H9 (cell line): ENCODE measurements around the gene ZNF544. TPM values are rescaled to one million over a fixed set of nuclear protein-coding genes. Genes with fewer than 3 reads are reported as not detected.
"Not testable (repeated sequence)": the region's sequence is repeated elsewhere in the genome, so short reads cannot be mapped to it uniquely, and the experiment has no call there.

Experiments
- DNase-seq: peaks from one replicate; pipeline ENCODE4 v3.0.0-alpha.2; 2017
- H2AFZ ChIP-seq: one replicate; pipeline ENCODE4 v1.6.1; 2013; ENCODE audit warnings: mild to moderate bottlenecking, low read length, control low read depth, moderate library complexity
- H2AK5ac ChIP-seq: 2 replicates; pipeline ENCODE4 v1.6.1; 2013; ENCODE audit warnings: low read length, control low read depth, mixed read lengths; ENCODE audit not compliant: insufficient read length
- H2BK120ac ChIP-seq: one replicate; pipeline ENCODE4 v1.6.1; 2013; ENCODE audit warnings: low read depth, mild to moderate bottlenecking, low read length, control low read depth, inconsistent platforms; ENCODE audit not compliant: poor library complexity, severe bottlenecking
- H2BK12ac ChIP-seq: 2 replicates; pipeline ENCODE4 v1.6.1; 2013; ENCODE audit warnings: low read length, control low read depth, mixed read lengths, low read depth; ENCODE audit not compliant: insufficient read length
- H2BK15ac ChIP-seq: 2 replicates; pipeline ENCODE4 v1.6.1; 2013; ENCODE audit warnings: low read depth, low read length, control low read depth
- H2BK20ac ChIP-seq: one replicate; pipeline ENCODE4 v1.6.1; 2013; ENCODE audit warnings: low read depth, mild to moderate bottlenecking, low read length, control low read depth, inconsistent platforms; ENCODE audit not compliant: poor library complexity, severe bottlenecking
- H2BK5ac ChIP-seq: 2 replicates; pipeline ENCODE4 v1.6.1; 2013; ENCODE audit warnings: low read length, control low read depth, mixed read lengths; ENCODE audit not compliant: insufficient read length
- H3K14ac ChIP-seq: 2 replicates; pipeline ENCODE4 v1.6.1; 2013; ENCODE audit warnings: low read length, control low read depth; ENCODE audit not compliant: insufficient read depth
- H3K18ac ChIP-seq: 2 replicates; pipeline ENCODE4 v1.6.1; 2013; ENCODE audit warnings: low read depth, mild to moderate bottlenecking, mixed read lengths, low read length, control low read depth; ENCODE audit not compliant: insufficient read length
- H3K23ac ChIP-seq: 2 replicates; pipeline ENCODE4 v1.6.1; 2013; ENCODE audit warnings: low read length, control low read depth, mixed read lengths, low read depth; ENCODE audit not compliant: insufficient read length
- H3K23me2 ChIP-seq: 2 replicates; pipeline ENCODE4 v1.6.1; 2013; ENCODE audit warnings: low read depth, mild to moderate bottlenecking, mixed read lengths, low read length, control low read depth; ENCODE audit not compliant: insufficient read length, poor library complexity, severe bottlenecking
- H3K27ac ChIP-seq: 2 replicates; pipeline ENCODE4 v1.5.1; 2013; ENCODE audit warnings: low read length, control low read depth, mixed read lengths, low read depth; ENCODE audit not compliant: insufficient read length
- H3K27me3 ChIP-seq: 2 replicates; pipeline ENCODE4 v1.6.1; 2013; ENCODE audit warnings: low read length, control low read depth, inconsistent platforms; ENCODE audit not compliant: insufficient read depth
- H3K4ac ChIP-seq: 2 replicates; pipeline ENCODE4 v1.6.1; 2013; ENCODE audit warnings: low read depth, mild to moderate bottlenecking, control low read depth, inconsistent platforms, low read length, moderate library complexity
- H3K4me1 ChIP-seq: 2 replicates; pipeline ENCODE4 v1.6.1; 2013; ENCODE audit warnings: low read length, control low read depth, inconsistent platforms; ENCODE audit not compliant: insufficient read depth
- H3K4me2 ChIP-seq: 2 replicates; pipeline ENCODE4 v1.6.1; 2013; ENCODE audit warnings: low read length, control low read depth, mixed read lengths; ENCODE audit not compliant: insufficient read length, insufficient read depth
- H3K56ac ChIP-seq: 2 replicates; pipeline ENCODE4 v1.6.1; 2013; ENCODE audit warnings: low read depth, mild to moderate bottlenecking, mixed read lengths, low read length, control low read depth; ENCODE audit not compliant: insufficient read length
- H3K79me1 ChIP-seq: 2 replicates; pipeline ENCODE4 v1.6.1; 2013; ENCODE audit warnings: low read depth, mild to moderate bottlenecking, moderate library complexity, low read length, control low read depth, inconsistent platforms; ENCODE audit not compliant: insufficient read depth, poor library complexity, severe bottlenecking
- H3K79me2 ChIP-seq: 2 replicates; pipeline ENCODE4 v1.6.1; 2013; ENCODE audit warnings: low read length, control low read depth, inconsistent platforms; ENCODE audit not compliant: insufficient read depth
- H3K9ac ChIP-seq: 2 replicates; pipeline ENCODE4 v1.6.1; 2013; ENCODE audit warnings: low read length, control low read depth, mixed read lengths; ENCODE audit not compliant: insufficient read length; ENCODE audit errors: extremely low read depth
- H3K9me3 ChIP-seq: one replicate; pipeline ENCODE4 v1.6.1; 2013; ENCODE audit warnings: low read depth, low read length, inconsistent platforms; ENCODE audit not compliant: control insufficient read depth
- H3T11ph ChIP-seq: one replicate; pipeline ENCODE4 v1.6.1; 2013; ENCODE audit warnings: mild to moderate bottlenecking, low read length, control low read depth, inconsistent platforms
- H4K20me1 ChIP-seq: one replicate; pipeline ENCODE4 v1.6.1; 2013; ENCODE audit not compliant: control insufficient read depth, insufficient read length, insufficient read depth
- H4K5ac ChIP-seq: 2 replicates; pipeline ENCODE4 v1.6.1; 2013; ENCODE audit warnings: low read depth, mild to moderate bottlenecking, mixed read lengths, low read length, control low read depth; ENCODE audit not compliant: insufficient read length
- H4K8ac ChIP-seq: replicated peaks from 2 replicates; pipeline ENCODE4 v1.6.1; 2013; ENCODE audit warnings: low read length, control low read depth, mixed read lengths, low read depth; ENCODE audit not compliant: insufficient read length
- H4K91ac ChIP-seq: 2 replicates; pipeline ENCODE4 v1.6.1; 2013; ENCODE audit warnings: low read depth, mild to moderate bottlenecking, moderate library complexity, mixed read lengths, low read length, control low read depth; ENCODE audit not compliant: insufficient read length
- H3K27ac Mint-ChIP-seq, 3 experiments: 2 replicates in 2 of 3; 3 replicates in 1 of 3; pipeline ENCODE4 v1.8.0; 2020 to 2021; ENCODE audit warnings: mixed read lengths in 3 of 3, mild to moderate bottlenecking in 1 of 3, moderate library complexity in 1 of 3
- H3K27me3 Mint-ChIP-seq: 2 replicates; pipeline ENCODE4 v1.8.0; 2021; ENCODE audit warnings: low read depth, mild to moderate bottlenecking, moderate library complexity, mixed read lengths
- H3K36me3 Mint-ChIP-seq, 3 experiments: 2 replicates in 2 of 3; 3 replicates in 1 of 3; pipeline ENCODE4 v1.8.0; 2020 to 2021; ENCODE audit warnings: low read depth in 3 of 3, mixed read lengths in 3 of 3; ENCODE audit not compliant: insufficient read depth in 1 of 3
- H3K4me1 Mint-ChIP-seq, 2 experiments: 2 replicates each; pipeline ENCODE4 v1.8.0; 2020; ENCODE audit warnings: mixed read lengths in 2 of 2
- H3K4me3 Mint-ChIP-seq, 2 experiments: 2 replicates in 1 of 2; 3 replicates in 1 of 2; pipeline ENCODE4 v1.8.0; 2020 to 2021; ENCODE audit warnings: mild to moderate bottlenecking in 2 of 2, mixed read lengths in 2 of 2, moderate library complexity in 1 of 2
- H3K9me3 Mint-ChIP-seq, 2 experiments: 2 replicates in 1 of 2; 3 replicates in 1 of 2; pipeline ENCODE4 v1.8.0; 2020; ENCODE audit warnings: mild to moderate bottlenecking in 2 of 2, mixed read lengths in 2 of 2, moderate library complexity in 1 of 2
- WGBS: extraction: QIAGEN DNeasy Blood & Tissue Kit; methylation state at CpG from one replicate; pipeline ENCODE4 v1.1.7; 2013; ENCODE audit warnings: missing lambda C conversion rate, low lambda C conversion rate, mixed read lengths; ENCODE audit not compliant: insufficient read length; ENCODE audit errors: extremely low coverage; 5-methylcytosine and 5-hydroxymethylcytosine counted together
- total RNA-seq: library from RNA; stranded (reverse); gene quantifications from 2 replicates; pipeline ENCODE4 v1.2.1, GENCODE V29; 2021
- TF ChIP-seq, protein P1 (sequence below): fragments of 200-600 bp; sonication (generic); conservative IDR thresholded peaks from 3 replicates; pipeline ENCODE4 v1.8.0; 2021; ENCODE audit warnings: antibody characterized with exemption, mild to moderate bottlenecking

The ZNF544 gene
- total RNA-seq, 1 experiment from 2014 or later, result 97.2 TPM

- H3T11ph ChIP-seq, result not testable (repeated sequence)
These were observed 82.0 kb downstream of the ZNF544 start for GRCh38 chr19:58310685-58311084.

More at GRCh38 chr19:58310685-58311084, 82.0 kb downstream of the ZNF544 start:
- DNase-seq, result peak; percentile 63
- H3K4ac ChIP-seq, H4K91ac ChIP-seq, H3K9ac ChIP-seq, H2BK12ac ChIP-seq, H3K18ac ChIP-seq, H3K4me2 ChIP-seq, H3K27ac ChIP-seq, H4K5ac ChIP-seq, H2AFZ ChIP-seq, H2AK5ac ChIP-seq, H3K79me1 ChIP-seq, H3K23me2 ChIP-seq, H2BK15ac ChIP-seq, H3K4me1 ChIP-seq, H4K8ac ChIP-seq, H2BK5ac ChIP-seq, H2BK120ac ChIP-seq, H3K56ac ChIP-seq, H3K27me3 Mint-ChIP-seq, H3K9me3 ChIP-seq, H3K14ac ChIP-seq, H3K27me3 ChIP-seq, H3K79me2 ChIP-seq, H2BK20ac ChIP-seq, H3K4me3 Mint-ChIP-seq, H4K20me1 ChIP-seq, H3K9me3 Mint-ChIP-seq, H3K27ac Mint-ChIP-seq, H3K23ac ChIP-seq: not testable (repeated sequence)
- H3K36me3 Mint-ChIP-seq, result peaks cover 38 to 80% (median 60%) of the 10 kb centered on the region in 3 experiments
- TF ChIP-seq, protein P1, sequence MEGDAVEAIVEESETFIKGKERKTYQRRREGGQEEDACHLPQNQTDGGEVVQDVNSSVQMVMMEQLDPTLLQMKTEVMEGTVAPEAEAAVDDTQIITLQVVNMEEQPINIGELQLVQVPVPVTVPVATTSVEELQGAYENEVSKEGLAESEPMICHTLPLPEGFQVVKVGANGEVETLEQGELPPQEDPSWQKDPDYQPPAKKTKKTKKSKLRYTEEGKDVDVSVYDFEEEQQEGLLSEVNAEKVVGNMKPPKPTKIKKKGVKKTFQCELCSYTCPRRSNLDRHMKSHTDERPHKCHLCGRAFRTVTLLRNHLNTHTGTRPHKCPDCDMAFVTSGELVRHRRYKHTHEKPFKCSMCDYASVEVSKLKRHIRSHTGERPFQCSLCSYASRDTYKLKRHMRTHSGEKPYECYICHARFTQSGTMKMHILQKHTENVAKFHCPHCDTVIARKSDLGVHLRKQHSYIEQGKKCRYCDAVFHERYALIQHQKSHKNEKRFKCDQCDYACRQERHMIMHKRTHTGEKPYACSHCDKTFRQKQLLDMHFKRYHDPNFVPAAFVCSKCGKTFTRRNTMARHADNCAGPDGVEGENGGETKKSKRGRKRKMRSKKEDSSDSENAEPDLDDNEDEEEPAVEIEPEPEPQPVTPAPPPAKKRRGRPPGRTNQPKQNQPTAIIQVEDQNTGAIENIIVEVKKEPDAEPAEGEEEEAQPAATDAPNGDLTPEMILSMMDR, result peak; percentile 74
- peaks cover 7 to 12% of the 10 kb centered on the region in 2 experiments for H3K4me1 Mint-ChIP-seq
- no CpG with 5 or more reads among the region's 13 CpGs for WGBS
